CD4-positive, alpha-beta T cell treated with Interleukin-12 subunit alpha and Interleukin-12 subunit beta, for 1 hour (primary cell): Measurements from ENCODE around the gene CARD8.
A peak's percentile ranks its signal among the peaks of the same experiment; 100 is the strongest.

Experiments used
- DNase-seq: peaks from one replicate; pipeline ENCODE4 v3.0.0-alpha.2; 2020

The CARD8 gene

GRCh38 chr19:48203794-48204628 is 51.7 kb downstream of the CARD8 start:
- peak; percentile 93 for DNase-seq

GRCh38 chr19:48203222-48203793 is 52.4 kb downstream of the CARD8 start:
- no peak for DNase-seq

GRCh38 chr19:48196933-48197665 is 58.6 kb downstream of the CARD8 start:
- no peak for DNase-seq

GRCh38 chr19:48196321-48196763 is 59.4 kb downstream of the CARD8 start:
- DNase-seq, result no peak

- no peak for DNase-seq
Measured at GRCh38 chr19:48194844-48195830, 60.6 kb downstream of the CARD8 start.

- peak; percentile 37 for DNase-seq
Measured at GRCh38 chr19:48194041-48194843, 61.5 kb downstream of the CARD8 start.

GRCh38 chr19:48192750-48193149 is 63.0 kb downstream of the CARD8 start:
- DNase-seq, result no peak

- DNase-seq, result no peak
Measured at GRCh38 chr19:48190885-48191284, 64.8 kb downstream of the CARD8 start.

- peak; percentile 17 for DNase-seq
Measured at GRCh38 chr19:48190288-48190884, 65.3 kb downstream of the CARD8 start.

- no peak for DNase-seq
Measured at GRCh38 chr19:48186541-48186991, 69.1 kb downstream of the CARD8 start.

- DNase-seq, result no peak
Measured at GRCh38 chr19:48186015-48186414, 69.7 kb downstream of the CARD8 start.

- DNase-seq, result no peak
Measured at GRCh38 chr19:48183356-48183755, 72.4 kb downstream of the CARD8 start.

GRCh38 chr19:48182434-48182833 is 73.3 kb downstream of the CARD8 start:
- DNase-seq, result no peak

- DNase-seq, result no peak
Measured at GRCh38 chr19:48181505-48181904, 74.2 kb downstream of the CARD8 start.

- DNase-seq, result no peak
Measured at GRCh38 chr19:48176226-48176625, 79.5 kb downstream of the CARD8 start.

GRCh38 chr19:48175578-48175977 is 80.1 kb downstream of the CARD8 start:
- no peak for DNase-seq

GRCh38 chr19:48174445-48175030 is 81.2 kb downstream of the CARD8 start:
- no peak for DNase-seq

- no peak for DNase-seq
Measured at GRCh38 chr19:48171710-48172109, 84.0 kb downstream of the CARD8 start.

GRCh38 chr19:48170817-48171347 is 84.8 kb downstream of the CARD8 start:
- peak; percentile 12 for DNase-seq
